ENCODE results near the gene SLC4A9. TPM values are rescaled to one million over a fixed set of nuclear protein-coding genes. Genes with fewer than 3 reads are reported as not detected.
A peak's percentile ranks its signal among the peaks of the same experiment; 100 is the strongest.

Gene SLC4A9
- total and polyA plus RNA-seq, 2 donors (not counting 1 experiment from before 2014, with no cell fraction given), result 0.10 TPM; not detected in 1

DNA sequence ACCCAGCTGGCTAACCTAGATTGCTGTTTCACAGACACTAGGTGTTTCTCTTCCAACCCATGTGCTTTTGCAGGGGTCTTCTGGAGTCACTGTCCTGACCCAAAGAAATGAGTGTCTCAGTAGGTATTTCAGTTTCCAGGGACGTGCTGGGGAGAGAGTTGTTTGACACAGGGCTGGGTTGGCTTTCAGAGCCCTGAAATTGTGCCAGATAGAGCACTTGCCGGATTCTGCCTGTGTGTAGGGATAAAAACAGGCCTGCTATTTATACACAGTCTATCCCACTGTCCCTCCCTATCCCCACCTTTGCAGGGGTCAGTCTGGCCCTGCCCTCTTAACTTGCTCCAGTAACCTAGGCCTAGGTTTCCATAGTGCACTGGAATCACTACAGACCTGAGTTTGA lies 12.6 kb upstream of the SLC4A9 start:
- H3K27me3 ChIP-seq (replicated peaks in 1 of 4; ENCODE audit: control extremely low read depth in 1 of 4, control insufficient read depth in 3 of 4, insufficient read depth in 4 of 4, low read length in 3 of 4), result peaks cover 0 to 16% (median 0%) of the 10 kb centered on the region in 4 experiments
- peaks cover 9% of the 10 kb centered on the region for H3K27me3 Mint-ChIP-seq
- WGBS (ENCODE audit: insufficient coverage), result 80% methylated on average over 1 of the region's 2 CpGs
- peak overlapping the region; percentile 91 for H3K4me2 ChIP-seq (replicated peaks; ENCODE audit: low read depth, low read length, poor library complexity, severe bottlenecking)
- H4K20me1 ChIP-seq (ENCODE audit: control insufficient read depth, insufficient read depth, low read length, poor library complexity, severe bottlenecking), result no peaks in the 10 kb centered on the region
- H3K9ac ChIP-seq (ENCODE audit: low read length), result peak overlapping the region; percentile 63
- peak overlapping the region; percentile 83 for H2AFZ ChIP-seq (ENCODE audit: insufficient read depth, low read depth, low read length, poor library complexity, severe bottlenecking)
- ChIA-PET CTCF (interaction anchor here (1.1 to 18.0 kb wide), 11 partner anchors 8 to 291 kb away, joined by 3 to 594 read pairs (median 5); partner anchors contain the start of gene SLC4A9), POLR2A (interaction anchor here (1.4 kb wide), 1 partner anchor 54 kb away, joined by 3 read pairs; the partner anchor contains the start of gene ANKHD1)
- no peaks in the 10 kb centered on the region for H3K9me3 ChIP-seq (ENCODE audit: control extremely low read depth in 1 of 3, control insufficient read depth in 2 of 3, insufficient read depth in 1 of 3, low read length in 2 of 3)
- no peak for TF ChIP-seq EZH2 (IDR thresholded peaks at IDR 0.05; ENCODE audit: borderline replicate concordance, insufficient read depth, low read depth, low read length, poor library complexity, severe bottlenecking)
- TF ChIP-seq, protein P1, sequence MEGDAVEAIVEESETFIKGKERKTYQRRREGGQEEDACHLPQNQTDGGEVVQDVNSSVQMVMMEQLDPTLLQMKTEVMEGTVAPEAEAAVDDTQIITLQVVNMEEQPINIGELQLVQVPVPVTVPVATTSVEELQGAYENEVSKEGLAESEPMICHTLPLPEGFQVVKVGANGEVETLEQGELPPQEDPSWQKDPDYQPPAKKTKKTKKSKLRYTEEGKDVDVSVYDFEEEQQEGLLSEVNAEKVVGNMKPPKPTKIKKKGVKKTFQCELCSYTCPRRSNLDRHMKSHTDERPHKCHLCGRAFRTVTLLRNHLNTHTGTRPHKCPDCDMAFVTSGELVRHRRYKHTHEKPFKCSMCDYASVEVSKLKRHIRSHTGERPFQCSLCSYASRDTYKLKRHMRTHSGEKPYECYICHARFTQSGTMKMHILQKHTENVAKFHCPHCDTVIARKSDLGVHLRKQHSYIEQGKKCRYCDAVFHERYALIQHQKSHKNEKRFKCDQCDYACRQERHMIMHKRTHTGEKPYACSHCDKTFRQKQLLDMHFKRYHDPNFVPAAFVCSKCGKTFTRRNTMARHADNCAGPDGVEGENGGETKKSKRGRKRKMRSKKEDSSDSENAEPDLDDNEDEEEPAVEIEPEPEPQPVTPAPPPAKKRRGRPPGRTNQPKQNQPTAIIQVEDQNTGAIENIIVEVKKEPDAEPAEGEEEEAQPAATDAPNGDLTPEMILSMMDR (IDR thresholded peaks at IDR 0.05), result no peak
- no peak for DNase-seq
- ATAC-seq (ENCODE audit: low read depth), result no peak
- H3K4me3 ChIP-seq (ENCODE audit: control extremely low read depth in 1 of 5, extremely low read depth in 1 of 5, insufficient read depth in 1 of 5, low read depth in 2 of 5, low read length in 4 of 5), result peak overlapping the region in 1 of 5 experiments; percentile 67
- no peaks in the 10 kb centered on the region for H3K36me3 ChIP-seq (replicated peaks in 1 of 2; ENCODE audit: control extremely low read depth in 1 of 2, control insufficient read depth in 1 of 2, extremely low read depth in 1 of 2, insufficient read depth in 2 of 2, low read length in 1 of 2)
- H3K4me3 Mint-ChIP-seq, result peak overlapping the region; percentile 81
- intact Hi-C loops (cut with micrococcal nuclease), result loop anchor here (5.0 kb wide), 1 partner anchor 45 kb away; the partner anchor contains the start of gene PFDN1
- no peaks in the 10 kb centered on the region for H3K9me3 Mint-ChIP-seq (ENCODE audit: insufficient read depth)
- H3K79me2 ChIP-seq (ENCODE audit: control insufficient read depth, insufficient read depth, low read length), result no peaks in the 10 kb centered on the region
- no peak overlapping the region for H3K27ac Mint-ChIP-seq
- no peak overlapping the region for H3K27ac ChIP-seq (ENCODE audit: low read length in 2 of 2)
- peaks cover 48% of the 10 kb centered on the region for H3K4me1 Mint-ChIP-seq
- peaks cover 39 to 53% of the 10 kb centered on the region in 2 donors for H3K4me1 ChIP-seq (ENCODE audit: control insufficient read depth in 2 of 2, insufficient read depth in 2 of 2, low read length in 2 of 2)

DNA sequence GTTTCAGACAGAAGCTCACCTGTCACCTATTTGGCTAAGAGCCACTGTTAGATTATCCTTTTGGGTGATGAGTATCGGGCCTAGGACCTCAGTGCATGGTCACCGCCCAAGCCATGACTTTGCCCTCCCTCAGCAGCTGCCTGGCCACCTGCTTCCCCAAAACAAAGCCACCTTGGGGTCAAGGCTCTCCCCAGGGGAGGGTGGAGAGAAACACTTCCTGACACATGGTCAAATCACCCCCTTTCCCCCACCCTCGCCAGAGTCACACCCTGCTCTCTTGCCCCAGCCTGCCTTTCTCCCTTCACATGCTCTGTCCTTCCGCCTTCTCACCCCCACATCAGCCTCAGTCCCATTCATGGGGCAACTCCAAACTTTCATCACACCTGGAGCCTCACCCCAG lies 11.9 kb upstream of the SLC4A9 start:
- peak overlapping the region; percentile 61 for H3K4me3 Mint-ChIP-seq
- H3K36me3 ChIP-seq (replicated peaks in 1 of 2; ENCODE audit: control extremely low read depth in 1 of 2, control insufficient read depth in 1 of 2, extremely low read depth in 1 of 2, insufficient read depth in 2 of 2, low read length in 1 of 2), result no peaks in the 10 kb centered on the region
- no peak for ATAC-seq (ENCODE audit: low read depth)
- 0% methylated on average over 1 of the region's 4 CpGs for WGBS (ENCODE audit: insufficient coverage)
- peaks cover 40% of the 10 kb centered on the region for H3K4me1 Mint-ChIP-seq
- H3K27me3 Mint-ChIP-seq, result peaks cover 9% of the 10 kb centered on the region
- H3K4me1 ChIP-seq (ENCODE audit: control insufficient read depth in 2 of 2, insufficient read depth in 2 of 2, low read length in 2 of 2), result peaks cover 32 to 45% of the 10 kb centered on the region in 2 donors
- H3K4me2 ChIP-seq (replicated peaks; ENCODE audit: low read depth, low read length, poor library complexity, severe bottlenecking), result peak overlapping the region; percentile 91
- intact Hi-C loops (cut with micrococcal nuclease), result loop anchor here (5.0 kb wide), 1 partner anchor 46 kb away; the partner anchor contains the start of gene PFDN1
- peak overlapping the region; percentile 48 for H2AFZ ChIP-seq (ENCODE audit: insufficient read depth, low read depth, low read length, poor library complexity, severe bottlenecking)
- ChIA-PET CTCF (interaction anchor here (0.8 to 18.0 kb wide), 4 partner anchors 12 to 102 kb away, joined by 3 to 594 read pairs (median 54); partner anchors contain the start of genes PFDN1 and SLC4A9), POLR2A (interaction anchor here (0.7 kb wide), 1 partner anchor 285 kb away, joined by 3 read pairs; no protein-coding TSS in a partner anchor)
- H3K27me3 ChIP-seq (replicated peaks in 1 of 4; ENCODE audit: control extremely low read depth in 1 of 4, control insufficient read depth in 3 of 4, insufficient read depth in 4 of 4, low read length in 3 of 4), result peaks cover 0 to 16% (median 0%) of the 10 kb centered on the region in 4 experiments
- TF ChIP-seq, protein P1 (IDR thresholded peaks at IDR 0.05), result no peak
- TF ChIP-seq EZH2 (IDR thresholded peaks at IDR 0.05; ENCODE audit: borderline replicate concordance, insufficient read depth, low read depth, low read length, poor library complexity, severe bottlenecking), result no peak
- no peaks in the 10 kb centered on the region for H3K79me2 ChIP-seq (ENCODE audit: control insufficient read depth, insufficient read depth, low read length)
- no peak overlapping the region for H3K4me3 ChIP-seq (ENCODE audit: control extremely low read depth in 1 of 5, extremely low read depth in 1 of 5, insufficient read depth in 1 of 5, low read depth in 2 of 5, low read length in 4 of 5)
- H3K27ac Mint-ChIP-seq, result peak overlapping the region; percentile 34
- DNase-seq, result no peak
- H3K9ac ChIP-seq (ENCODE audit: low read length), result no peak overlapping the region
- H3K9me3 Mint-ChIP-seq (ENCODE audit: insufficient read depth), result no peaks in the 10 kb centered on the region
- no peaks in the 10 kb centered on the region for H3K9me3 ChIP-seq (ENCODE audit: control extremely low read depth in 1 of 3, control insufficient read depth in 2 of 3, insufficient read depth in 1 of 3, low read length in 2 of 3)
- peak overlapping the region in 1 of 2 donors; percentile 40 for H3K27ac ChIP-seq (ENCODE audit: low read length in 2 of 2)
- no peaks in the 10 kb centered on the region for H4K20me1 ChIP-seq (ENCODE audit: control insufficient read depth, insufficient read depth, low read length, poor library complexity, severe bottlenecking)

Data from B cell (primary cell).